GM12878 (cell line): ENCODE measurements around the gene TOPBP1. TPM values are rescaled to one million over a fixed set of nuclear protein-coding genes. Genes with fewer than 3 reads are reported as not detected.

Source experiments
- ATAC-seq: fragments of 200-7000 bp; cut with Tn5 transposase; 3 replicates; pipeline ENCODE4 v1.9.1; 2020; ENCODE audit warnings: mild to moderate bottlenecking, moderate library complexity
- BruUV-seq: library from RNA; stranded (reverse); fragments of 400-500 nt; replicated peaks from 2 replicates; lab custom pipeline; 2021; lab: Mats Ljungman, UMichigan
- CTCF ChIA-PET: fragments of 300-600 bp; sonication (Branson Sonifier 250); formaldehyde crosslinking; extraction: SDS; loops from one replicate; lab custom pipeline; 2021; ENCODE audit warnings: inconsistent platforms; lab: Yijun Ruan, JAX
- POLR2A ChIA-PET: fragments of 350-600 bp; formaldehyde crosslinking; extraction: SDS; loops from one replicate; lab custom pipeline; 2021; ENCODE audit warnings: inconsistent platforms; lab: Charles Lee
- RAD21 ChIA-PET: fragments of 300-600 bp; sonication (Branson Sonifier 250); formaldehyde crosslinking; loops from one replicate; lab custom pipeline; 2023; ENCODE audit warnings: antibody characterized with exemption; ENCODE audit not compliant: unreplicated experiment; lab: Charles Lee
- SMC1A ChIA-PET: fragments of 300-600 bp; sonication (Branson Sonifier 250); formaldehyde crosslinking; loops from one replicate; lab custom pipeline; 2023; ENCODE audit not compliant: unreplicated experiment, uncharacterized antibody; lab: Charles Lee
- DNase-seq: peaks from one replicate; pipeline ENCODE4 v3.0.0-alpha.2; 2011; ENCODE audit warnings: low read depth, low spot score
- FAIRE-seq: peaks from 3 replicates; lab custom pipeline; 2011; peaks lifted over from hg19 to GRCh38; lab: Jason Lieb, UNC
- H2AFZ ChIP-seq: 2 replicates; pipeline ENCODE4 v1.6.0; 2011; ENCODE audit warnings: low read depth, low read length, control low read depth; ENCODE audit not compliant: control insufficient read depth
- H3K27ac ChIP-seq: 2 replicates; pipeline ENCODE4 v1.5.1; 2011; ENCODE audit warnings: control low read depth; ENCODE audit not compliant: control insufficient read depth, insufficient read depth
- H3K27me3 ChIP-seq, 2 experiments: replicated peaks in 1 of 2; 2 replicates each; pipeline versions ENCODE4 v1.6.0 to v1.6.1; 2011; ENCODE audit warnings: low read length in 1 of 2; ENCODE audit not compliant: control insufficient read depth in 2 of 2, insufficient read depth in 2 of 2
- H3K36me3 ChIP-seq, 2 experiments: 2 replicates each; pipeline ENCODE4 v1.5.1; 2011; ENCODE audit warnings: low read length in 1 of 2; ENCODE audit not compliant: control insufficient read depth in 2 of 2, insufficient read depth in 2 of 2
- H3K4me1 ChIP-seq: 2 replicates; pipeline ENCODE4 v1.6.1; 2011; ENCODE audit warnings: mild to moderate bottlenecking, low read length, moderate library complexity, mixed read lengths; ENCODE audit not compliant: control insufficient read depth, insufficient read depth
- H3K4me2 ChIP-seq: 2 replicates; pipeline ENCODE4 v1.6.0; 2011; ENCODE audit warnings: control low read depth; ENCODE audit not compliant: control insufficient read depth, insufficient read depth
- H3K4me3 ChIP-seq: fragments of 200-600 bp; sonication (generic); 2 replicates; pipeline ENCODE4 v1.5.1; 2016
- H3K79me2 ChIP-seq: 2 replicates; pipeline ENCODE4 v1.6.0; 2011; ENCODE audit warnings: low read length; ENCODE audit not compliant: control insufficient read depth, insufficient read depth
- H3K9ac ChIP-seq: 2 replicates; pipeline ENCODE4 v1.8.0; 2011; ENCODE audit warnings: low read length, control low read depth, mixed read lengths; ENCODE audit not compliant: control insufficient read depth, insufficient read depth
- H3K9me3 ChIP-seq: replicated peaks from 3 replicates; pipeline ENCODE4 v1.5.1; 2011; ENCODE audit warnings: mild to moderate bottlenecking, low read length; ENCODE audit not compliant: control insufficient read depth, insufficient read depth
- H4K20me1 ChIP-seq: 2 replicates; pipeline ENCODE4 v1.6.0; 2011; ENCODE audit not compliant: control insufficient read depth, insufficient read depth
- E4F1 ChIP-seq: fragments of 450-650 bp; IDR thresholded peaks from 2 replicates; pipeline ENCODE4 v1.6.1; 2018; ENCODE audit warnings: borderline replicate concordance, mild to moderate bottlenecking; ENCODE audit not compliant: partially characterized antibody
- MTA3 ChIP-seq: IDR thresholded peaks from 2 replicates; pipeline ENCODE4 v1.6.1; 2012; ENCODE audit warnings: low read length, inconsistent platforms, borderline replicate concordance
- MXI1 ChIP-seq: fragments of 150-350 bp; IDR thresholded peaks from 2 replicates; pipeline ENCODE4 v1.6.1; 2011; ENCODE audit warnings: low read depth, mild to moderate bottlenecking, inconsistent platforms, low read length, improper control_type of control experiment
- NFXL1 ChIP-seq: fragments of 450-650 bp; IDR thresholded peaks from 2 replicates; pipeline ENCODE4 v1.6.1; 2017; ENCODE audit warnings: antibody characterized with exemption, mild to moderate bottlenecking, borderline replicate concordance
- NR2C1 ChIP-seq: fragments of 450-650 bp; IDR thresholded peaks from 2 replicates; pipeline ENCODE4 v1.6.1; 2017; ENCODE audit warnings: antibody characterized with exemption, mild to moderate bottlenecking, moderate library complexity
- PML ChIP-seq: IDR thresholded peaks from 2 replicates; pipeline ENCODE4 v1.6.1; 2012; ENCODE audit warnings: low read length, inconsistent platforms
- RB1 ChIP-seq: fragments of 450-650 bp; formaldehyde crosslinking; IDR thresholded peaks from 2 replicates; pipeline ENCODE4 v1.6.1; 2017; ENCODE audit warnings: mild to moderate bottlenecking, borderline replicate concordance
- REST ChIP-seq: IDR thresholded peaks from 2 replicates; pipeline ENCODE4 v1.6.1; 2012; ENCODE audit warnings: mild to moderate bottlenecking, low read depth, low read length
- SUZ12 ChIP-seq: fragments of 200-600 bp; sonication (generic); IDR thresholded peaks from one replicate; pipeline ENCODE4 v1.6.1; 2018; ENCODE audit warnings: antibody characterized with exemption, mild to moderate bottlenecking; ENCODE audit not compliant: unreplicated experiment
- ZNF687 ChIP-seq: fragments of 450-650 bp; IDR thresholded peaks from 2 replicates; pipeline ENCODE4 v1.6.1; 2017; ENCODE audit warnings: mild to moderate bottlenecking, moderate library complexity
- WGBS: methylation state at CpG from one replicate; pipeline ENCODE4 v1.1.6; 2016; ENCODE audit warnings: low lambda C conversion rate; ENCODE audit not compliant: insufficient replicate concordance, insufficient coverage; ENCODE audit errors: missing lambda C conversion rate; 5-methylcytosine and 5-hydroxymethylcytosine counted together
- in situ Hi-C: fragments of 300-500 bp; cut with MboI; formaldehyde crosslinking; loops from 9 replicates; pipeline ENCODE4 v1.14.3; 2018; ENCODE audit warnings: mixed read lengths
- intact Hi-C: fragments of 100-400 bp; cut with micrococcal nuclease; formaldehyde crosslinking; loops from one replicate; pipeline ENCODE4 v1.14.2; 2022; ENCODE audit not compliant: unreplicated experiment
- polyA plus RNA-seq, 11 experiments: library from polyadenylated mRNA; depleted of rRNA in 4 of 11; unstranded in 6 of 11; stranded (reverse) in 5 of 11; fragments of >200 nt; fragmentation: Nextera tagmentation in 4 of 11; fragmentation: Illumina TruSeq in 1 of 11; extraction: Ambion mirVana in 4 of 11; extraction: Trizol in 1 of 11; gene quantifications; 1 replicate in 1 of 11; 2 replicates in 10 of 11; pipeline versions ENCODE4 v1.2.1 to v1.2.3, GENCODE V29; 2011 to 2016; ENCODE audit warnings: inconsistent platforms in 2 of 11, missing spikeins in 2 of 11, low read depth in 1 of 11
- total RNA-seq, 4 experiments: library from RNA; depleted of rRNA in 3 of 4; stranded (reverse); fragments of >200 nt in 3 of 4; fragmentation: Illumina TruSeq in 1 of 4; extraction: Trizol in 1 of 4; gene quantifications; 2 replicates each; pipeline versions ENCODE4 v1.2.1 to v1.2.3, GENCODE V29; 2013 to 2021

Gene TOPBP1
- total and polyA plus RNA-seq, 10 of the 15 experiments (the other 5 are each of a cell fraction or from before 2014, with no cell fraction given): 18.3 to 99.3 (median 61.5) TPM

- Histone ChIP-seq H3K4me3 (peak overlapping the region; percentile 73), H3K27ac (peak overlapping the region; percentile 97), H3K4me1 (peaks cover 18% of the 10 kb centered on the region), H3K79me2 (peaks cover 44% of the 10 kb centered on the region), H3K4me2 (peak overlapping the region; percentile 86), H2AFZ (peak overlapping the region; percentile 35; the same call in 1 of the 2 replicates), H4K20me1 (peaks cover 4% of the 10 kb centered on the region; the same call in 1 of the 2 replicates), H3K9ac (peak overlapping the region; percentile 73), H3K36me3 (peaks cover 2 to 13% of the 10 kb centered on the region in 2 experiments; a peak in 3 of 4 replicates), H3K27me3 (no peaks in the 10 kb centered on the region), H3K9me3 (no peaks in the 10 kb centered on the region)
- intact Hi-C loops (loop anchor here (1.0 to 10.0 kb wide), 5 partner anchors 82 to 848 kb away; partner anchors contain the start of gene NPHP3), in situ Hi-C loops (loop anchor here (5.0 kb wide), 2 partner anchors 86 to 126 kb away; no protein-coding TSS in a partner anchor)
- 0% methylated on average over 28 of the region's 33 CpGs for WGBS
- BruUV-seq: no TSS peak
- peak; percentile 99 for DNase-seq
- ChIA-PET RAD21 (interaction anchor here (0.6 to 10.3 kb wide), 20 partner anchors 9 to 137 kb away, joined by 3 to 137 read pairs (median 6); no protein-coding TSS in a partner anchor), CTCF (interaction anchor here (0.8 to 2.9 kb wide), 14 partner anchors 10 to 135 kb away, joined by 3 to 12 read pairs (median 4); no protein-coding TSS in a partner anchor), POLR2A (interaction anchor here (0.6 to 5.1 kb wide), 20 partner anchors 9 to 131 kb away, joined by 3 to 38 read pairs (median 4); partner anchors contain the start of gene TOPBP1), SMC1A (interaction anchor here (0.6 to 3.9 kb wide), 21 partner anchors 11 to 131 kb away, joined by 3 to 44 read pairs (median 8); no protein-coding TSS in a partner anchor)
- peak; percentile 83 for ATAC-seq
- FAIRE-seq: peak; percentile 99
- TF ChIP-seq ZNF687: peak; percentile 87
- TF ChIP-seq E4F1: peak; percentile 95
- TF ChIP-seq REST: no peak
- peak; percentile 97 for TF ChIP-seq MXI1
- TF ChIP-seq RB1: no peak
- peak; percentile 95 for TF ChIP-seq PML
- no peak for TF ChIP-seq NFXL1
- TF ChIP-seq NR2C1: peak; percentile 79
- TF ChIP-seq SUZ12: no peak
- no peak for TF ChIP-seq MTA3
Observed at GRCh38 chr3:133573054-133573628, 88.6 kb downstream of the TOPBP1 start.
